ENCODE data around the gene CNPY1. TPM values are rescaled to one million over a fixed set of nuclear protein-coding genes. Genes with fewer than 3 reads are reported as not detected.

CNPY1 gene
- total and polyA plus RNA-seq, 2 of the 8 experiments (the other 6 are each of a cell fraction or from before 2014, with no cell fraction given) = not detected

DNA sequence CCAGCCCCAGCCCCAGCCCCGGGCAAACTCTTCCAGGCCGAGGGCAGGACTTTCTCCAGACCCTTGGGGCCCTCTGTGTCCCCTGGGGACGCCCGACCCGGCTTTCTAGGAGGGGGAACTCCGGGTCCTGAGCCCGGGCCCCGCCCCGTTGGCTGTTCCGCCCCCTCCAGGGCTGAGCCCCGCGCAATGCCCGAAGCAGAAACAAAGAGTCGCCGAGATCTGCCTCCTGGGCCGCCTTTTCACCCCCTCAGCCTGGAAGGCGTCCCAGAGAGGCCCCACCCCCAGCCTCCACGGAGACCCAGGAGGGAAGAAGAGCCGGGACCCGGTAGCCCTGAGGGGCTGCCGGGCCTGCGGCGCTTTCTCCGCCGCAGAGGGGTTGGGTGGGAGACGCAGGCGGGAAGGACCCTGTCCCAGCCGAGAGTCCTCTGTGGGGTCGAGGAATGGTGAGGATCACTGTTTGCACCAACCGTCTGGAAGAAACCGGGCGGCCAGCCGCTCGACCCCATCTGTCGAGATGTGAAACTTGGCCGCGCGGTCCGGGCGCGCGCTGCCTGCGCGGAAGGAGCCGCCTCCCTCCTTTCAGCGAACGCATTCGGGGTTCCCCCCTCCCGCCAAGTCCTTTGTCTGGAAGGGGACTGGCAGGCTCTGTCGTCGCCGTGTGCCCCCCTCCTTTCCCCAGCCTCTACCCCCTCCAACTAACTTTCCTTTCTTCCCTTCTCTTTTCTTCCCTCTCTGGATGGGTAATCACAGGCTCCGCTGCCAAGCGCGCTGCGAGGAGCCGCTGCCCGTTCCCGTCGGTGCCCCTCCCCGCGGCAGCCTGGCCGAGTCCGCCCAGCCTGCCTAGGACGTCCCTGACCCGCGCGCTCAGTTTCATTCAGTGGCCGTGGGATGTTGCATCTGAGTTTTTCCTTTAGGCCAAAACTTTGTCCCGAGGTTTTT, 78.2 kb downstream of the CNPY1 start (continued):
- TF ChIP-seq KDM5A (IDR thresholded peaks at IDR 0.05; ENCODE audit: low read length) (no peak), RBBP5 (IDR thresholded peaks at IDR 0.05; ENCODE audit: borderline replicate concordance, low read depth, low read length) (0 out of 2 replicates have a peak, but pooled peaks have one; percentile 32), ASH2L (IDR thresholded peaks at IDR 0.05; ENCODE audit: low read length) (peak; percentile 14)

All from H1 (cell line).